AG10803 (cell line): ENCODE results near the gene BBS2.

ENCODE experiments used
- DNase-seq: peaks from one replicate; pipeline ENCODE4 v3.0.0; 2010; ENCODE audit warnings: low read depth
- H3K4me3 ChIP-seq: 2 replicates; pipeline ENCODE4 v1.5.1; 2011; ENCODE audit warnings: mild to moderate bottlenecking, low read length, control low read depth
- TF ChIP-seq, protein P1 (sequence below): conservative IDR thresholded peaks from 2 replicates; pipeline ENCODE4 v1.5.1; 2011; ENCODE audit warnings: mild to moderate bottlenecking, low read length, control low read depth, inconsistent platforms

The BBS2 gene

DNA sequence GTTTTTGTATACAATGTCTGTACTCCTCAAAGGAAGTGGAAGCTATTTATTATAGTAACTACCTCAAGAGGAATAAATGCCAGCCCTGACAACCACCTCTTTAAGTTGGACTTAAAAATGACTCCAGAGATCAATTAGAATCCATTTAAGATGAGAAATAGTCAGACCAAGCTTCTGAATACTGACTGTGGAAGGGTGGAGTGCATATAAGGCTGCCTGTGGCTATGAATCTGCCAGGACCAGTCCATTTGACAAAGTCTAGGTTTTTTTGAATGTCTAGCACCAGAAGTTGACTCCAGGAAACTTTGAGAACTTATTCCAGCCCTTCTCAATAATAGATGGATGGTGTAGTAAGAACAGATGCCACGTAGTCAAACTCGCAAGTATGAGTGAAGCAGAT lies 53.5 kb downstream of the BBS2 start:
- DNase-seq: no peak
- no peak overlapping the region for H3K4me3 ChIP-seq
- TF ChIP-seq, protein P1, sequence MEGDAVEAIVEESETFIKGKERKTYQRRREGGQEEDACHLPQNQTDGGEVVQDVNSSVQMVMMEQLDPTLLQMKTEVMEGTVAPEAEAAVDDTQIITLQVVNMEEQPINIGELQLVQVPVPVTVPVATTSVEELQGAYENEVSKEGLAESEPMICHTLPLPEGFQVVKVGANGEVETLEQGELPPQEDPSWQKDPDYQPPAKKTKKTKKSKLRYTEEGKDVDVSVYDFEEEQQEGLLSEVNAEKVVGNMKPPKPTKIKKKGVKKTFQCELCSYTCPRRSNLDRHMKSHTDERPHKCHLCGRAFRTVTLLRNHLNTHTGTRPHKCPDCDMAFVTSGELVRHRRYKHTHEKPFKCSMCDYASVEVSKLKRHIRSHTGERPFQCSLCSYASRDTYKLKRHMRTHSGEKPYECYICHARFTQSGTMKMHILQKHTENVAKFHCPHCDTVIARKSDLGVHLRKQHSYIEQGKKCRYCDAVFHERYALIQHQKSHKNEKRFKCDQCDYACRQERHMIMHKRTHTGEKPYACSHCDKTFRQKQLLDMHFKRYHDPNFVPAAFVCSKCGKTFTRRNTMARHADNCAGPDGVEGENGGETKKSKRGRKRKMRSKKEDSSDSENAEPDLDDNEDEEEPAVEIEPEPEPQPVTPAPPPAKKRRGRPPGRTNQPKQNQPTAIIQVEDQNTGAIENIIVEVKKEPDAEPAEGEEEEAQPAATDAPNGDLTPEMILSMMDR: no peak

DNA sequence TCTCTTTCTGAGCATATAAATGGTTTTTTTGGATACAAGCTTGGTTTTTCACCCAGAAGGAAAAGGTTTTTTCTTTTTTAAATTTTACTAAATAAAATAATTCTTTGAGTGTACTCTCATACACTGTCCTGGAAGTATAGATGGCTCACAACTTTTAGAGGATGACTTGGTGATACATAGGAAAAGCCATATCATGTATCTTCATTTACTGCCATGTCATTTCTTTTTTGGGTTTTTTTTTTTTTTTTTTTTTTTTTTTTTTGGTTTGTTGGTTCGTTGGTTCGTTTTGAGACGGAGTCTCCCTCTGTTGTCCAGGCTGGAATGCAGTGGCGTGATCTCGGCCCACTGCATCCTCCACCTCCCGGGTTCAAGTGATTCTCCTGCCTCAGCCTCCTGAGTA lies 56.7 kb downstream of the BBS2 start:
- no peak overlapping the region for H3K4me3 ChIP-seq
- DNase-seq: no peak
- TF ChIP-seq, protein P1: no peak

DNA sequence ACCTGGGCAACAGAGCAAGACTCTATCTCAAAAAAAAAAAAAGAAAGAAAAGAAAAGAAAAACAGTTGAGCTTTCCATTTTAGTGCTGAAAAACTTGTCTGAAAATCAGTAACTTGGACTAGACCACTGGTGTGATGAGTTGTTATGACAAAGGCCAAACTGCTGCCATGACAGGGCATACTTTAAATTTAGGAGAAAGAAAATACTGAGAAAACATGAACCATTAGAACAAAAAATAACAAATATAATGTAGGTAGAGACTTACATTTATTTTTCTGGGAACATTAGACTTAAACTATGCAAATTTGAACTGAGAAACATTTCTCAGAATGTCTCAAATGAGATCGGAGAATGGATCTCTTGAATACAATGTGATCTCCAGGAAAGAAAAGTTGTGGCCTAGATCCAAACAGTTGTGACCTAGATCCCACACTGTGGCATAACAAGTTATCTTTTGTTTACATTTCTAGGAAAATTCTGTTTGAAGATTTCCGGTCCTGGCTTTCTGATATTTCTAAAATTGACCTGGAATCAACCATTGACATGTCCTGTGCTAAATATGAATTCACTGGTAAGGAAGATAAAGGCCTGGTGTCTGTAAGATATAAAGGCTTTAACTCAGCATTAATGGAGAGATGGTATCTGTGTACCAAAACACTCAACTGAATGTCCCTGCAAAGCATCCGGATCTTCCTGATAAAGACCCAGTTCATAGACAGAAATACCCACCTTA lies 57.6 kb downstream of the BBS2 start:
- TF ChIP-seq, protein P1: no peak
- DNase-seq: no peak
- H3K4me3 ChIP-seq: no peak overlapping the region

DNA sequence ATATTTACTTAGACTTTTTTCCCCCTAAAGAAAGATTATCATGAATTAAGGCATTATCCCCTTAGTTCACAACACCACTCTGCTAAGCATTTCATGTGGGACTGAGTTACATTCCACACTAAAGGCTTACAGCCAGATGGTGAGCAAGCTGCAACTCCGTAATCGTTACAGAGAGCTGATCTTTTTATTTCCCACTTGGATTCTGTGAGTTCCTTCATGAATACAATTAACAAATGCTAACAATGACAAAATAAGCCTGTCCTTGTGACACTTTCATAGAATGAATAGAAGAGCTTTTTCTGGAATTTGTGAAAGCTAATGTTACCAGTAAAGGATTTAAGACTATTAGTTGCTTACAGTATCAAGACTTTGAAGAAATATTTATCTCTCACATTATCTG lies 59.7 kb downstream of the BBS2 start:
- TF ChIP-seq, protein P1: no peak
- no peak overlapping the region for H3K4me3 ChIP-seq
- peak; percentile 24 for DNase-seq

DNA sequence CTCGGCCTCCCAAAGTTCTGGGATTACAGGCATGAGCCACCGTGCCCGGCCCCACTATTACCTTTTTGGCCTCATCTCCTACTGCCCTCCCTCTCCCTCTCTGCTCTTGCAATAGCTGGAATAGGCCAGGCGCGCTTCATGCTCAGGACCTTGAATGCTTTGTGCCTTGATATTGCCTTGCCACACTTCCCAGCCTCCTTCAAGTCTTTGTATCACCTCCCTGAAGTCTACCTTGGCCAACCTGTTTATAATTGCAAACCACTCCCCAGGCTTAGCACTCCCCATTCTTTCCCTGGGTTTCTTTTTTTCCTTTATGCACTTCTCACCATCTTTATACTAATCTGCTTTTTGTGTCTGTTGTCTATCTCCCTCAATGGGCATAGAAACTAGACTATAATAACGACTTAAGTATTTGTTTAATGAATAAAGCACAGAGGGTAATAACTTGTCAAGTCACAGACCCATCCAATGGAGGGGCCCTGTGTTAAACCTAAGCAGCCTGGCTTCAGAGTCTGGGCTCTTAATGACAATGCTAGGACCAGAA lies 61.8 kb downstream of the BBS2 start:
- TF ChIP-seq, protein P1: no peak
- DNase-seq: no peak

DNA sequence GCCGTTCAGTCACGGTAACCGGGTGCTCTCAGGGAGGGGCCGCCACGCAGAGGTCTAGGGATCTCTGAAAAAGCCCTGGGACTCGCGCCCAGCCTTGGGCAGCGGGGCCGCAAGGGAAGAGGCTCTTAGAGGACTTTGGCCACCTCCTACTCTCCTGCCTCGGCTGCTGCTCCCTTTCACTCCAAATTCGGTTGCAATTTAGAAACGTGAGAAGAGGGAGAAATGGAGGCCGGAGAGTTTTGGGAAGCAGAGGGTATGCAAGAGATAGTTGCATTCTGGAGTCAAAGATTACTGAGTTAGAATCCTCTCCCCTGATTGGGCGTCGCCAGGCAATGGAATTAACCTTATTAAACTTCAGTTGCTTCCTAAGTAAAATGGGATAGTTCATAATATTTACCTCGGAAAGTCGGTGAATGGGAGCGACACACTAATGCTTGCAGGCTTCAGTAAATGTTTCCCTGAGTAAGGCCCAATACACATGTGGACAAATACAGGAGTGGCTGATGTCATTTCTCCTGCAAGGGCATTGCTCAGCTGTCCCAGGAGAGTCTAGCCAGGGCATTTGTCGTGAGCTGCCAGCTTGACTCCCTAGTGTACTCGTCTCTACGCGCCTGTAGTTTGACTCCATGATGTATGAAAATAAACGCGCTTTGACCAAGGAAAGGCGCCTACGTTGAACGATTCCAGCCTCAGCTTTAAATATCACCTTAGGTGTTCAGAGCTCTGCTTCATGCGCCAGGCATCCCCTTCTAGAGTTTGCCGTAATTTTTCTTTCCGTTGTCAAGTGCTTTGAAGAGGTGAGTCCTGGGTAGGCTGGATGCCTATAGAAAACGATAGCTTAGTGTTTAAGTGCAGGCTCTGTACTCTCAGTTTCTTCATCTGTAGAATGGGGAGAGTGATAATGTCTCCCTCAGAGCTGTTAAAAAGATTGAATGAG lies 67.8 kb downstream of the BBS2 start:
- peak; percentile 55 for DNase-seq
- TF ChIP-seq, protein P1: no peak
- H3K4me3 ChIP-seq: peak overlapping the region; percentile 81

More for the DNA sequence above, 61.8 kb downstream of the BBS2 start:
- no peak overlapping the region for H3K4me3 ChIP-seq
